GM23338 (cell line): ENCODE data around the gene CCDC38. TPM values are rescaled to one million over a fixed set of nuclear protein-coding genes. Genes with fewer than 3 reads are reported as not detected.
A peak's percentile ranks its signal among the peaks of the same experiment; 100 is the strongest.

Experiments used
- ATAC-seq: fragments of 200-7000 bp; cut with Tn5 transposase; 3 replicates; pipeline ENCODE4 v1.9.1; 2020
- DNase-seq: peaks from one replicate; pipeline ENCODE4 v3.0.0-alpha.2; 2015; ENCODE audit warnings: low spot score
- H2AFZ ChIP-seq: fragments of 200-600 bp; sonication (generic); 2 replicates; pipeline ENCODE4 v1.8.0; 2016; ENCODE audit warnings: antibody characterized with exemption, mild to moderate bottlenecking, moderate library complexity
- H3F3A ChIP-seq: fragments of 200-600 bp; sonication (generic); replicated peaks from 2 replicates; pipeline ENCODE4 v1.8.0; 2017; ENCODE audit warnings: antibody characterized with exemption, mixed run types, low read depth
- H3K27ac ChIP-seq: fragments of 200-600 bp; sonication (generic); 2 replicates; pipeline ENCODE4 v1.6.1; 2016; ENCODE audit warnings: low read depth
- H3K27me3 ChIP-seq: fragments of 200-600 bp; sonication (generic); 2 replicates; pipeline ENCODE4 v1.8.0; 2016; ENCODE audit warnings: mild to moderate bottlenecking, mixed run types, moderate library complexity; ENCODE audit not compliant: insufficient read depth
- H3K36me3 ChIP-seq: fragments of 200-600 bp; sonication (generic); 2 replicates; pipeline ENCODE4 v1.8.0; 2016; ENCODE audit warnings: mild to moderate bottlenecking; ENCODE audit not compliant: insufficient read depth
- H3K4me1 ChIP-seq: fragments of 200-600 bp; sonication (generic); 2 replicates; pipeline ENCODE4 v1.8.0; 2016; ENCODE audit warnings: mild to moderate bottlenecking, moderate library complexity; ENCODE audit not compliant: insufficient read depth
- H3K4me2 ChIP-seq: fragments of 200-600 bp; sonication (generic); 2 replicates; pipeline ENCODE4 v1.7.1; 2017; ENCODE audit warnings: mixed run types
- H3K4me3 ChIP-seq: fragments of 200-600 bp; sonication (generic); 2 replicates; pipeline ENCODE4 v1.6.1; 2016; ENCODE audit warnings: mixed run types
- H3K79me2 ChIP-seq: fragments of 200-600 bp; sonication (generic); replicated peaks from 2 replicates; pipeline ENCODE4 v1.8.0; 2017; ENCODE audit warnings: mild to moderate bottlenecking; ENCODE audit not compliant: insufficient read depth
- H3K9me2 ChIP-seq: fragments of 200-600 bp; sonication (generic); 2 replicates; pipeline ENCODE4 v1.8.0; 2017; ENCODE audit not compliant: insufficient read depth
- H4K20me1 ChIP-seq: fragments of 200-600 bp; sonication (generic); replicated peaks from 2 replicates; pipeline ENCODE4 v1.8.0; 2017; ENCODE audit warnings: mild to moderate bottlenecking; ENCODE audit not compliant: insufficient read depth
- H3K27ac Mint-ChIP-seq: 2 replicates; pipeline ENCODE4 v1.8.0; 2020; ENCODE audit warnings: inconsistent platforms, mild to moderate bottlenecking, moderate library complexity, mixed read lengths
- H3K27me3 Mint-ChIP-seq: 3 replicates; pipeline ENCODE4 v1.8.0; 2022; ENCODE audit warnings: low read depth, mild to moderate bottlenecking, moderate library complexity, mixed read lengths, inconsistent platforms; ENCODE audit not compliant: insufficient read depth, poor library complexity
- H3K36me3 Mint-ChIP-seq: 3 replicates; pipeline ENCODE4 v1.8.0; 2021; ENCODE audit warnings: low read depth, mild to moderate bottlenecking, inconsistent platforms, moderate library complexity, mixed read lengths
- H3K4me1 Mint-ChIP-seq: 3 replicates; pipeline ENCODE4 v1.8.0; 2020; ENCODE audit warnings: mild to moderate bottlenecking, inconsistent platforms, mixed read lengths
- H3K4me3 Mint-ChIP-seq: 3 replicates; pipeline ENCODE4 v1.8.0; 2021; ENCODE audit warnings: moderate library complexity, mild to moderate bottlenecking, inconsistent platforms, mixed read lengths
- H3K9me3 Mint-ChIP-seq: 3 replicates; pipeline ENCODE4 v1.8.0; 2020; ENCODE audit warnings: moderate library complexity, mild to moderate bottlenecking, inconsistent platforms, mixed read lengths
- ETS1 ChIP-seq: IDR thresholded peaks from 2 replicates; pipeline ENCODE4 v1.6.1; 2016; ENCODE audit warnings: antibody characterized with exemption
- EZH2phosphoT487 ChIP-seq: fragments of 200-600 bp; sonication (generic); IDR thresholded peaks from one replicate; pipeline ENCODE4 v1.8.1; 2018; ENCODE audit warnings: antibody characterized with exemption; ENCODE audit not compliant: unreplicated experiment
- NANOG ChIP-seq: IDR thresholded peaks from 2 replicates; pipeline ENCODE4 v1.6.1; 2016; ENCODE audit warnings: antibody characterized with exemption, borderline replicate concordance
- STAT1 ChIP-seq: IDR thresholded peaks from one replicate; pipeline ENCODE4 v1.6.1; 2016; ENCODE audit warnings: antibody characterized with exemption; ENCODE audit not compliant: unreplicated experiment
- ZNF462 ChIP-seq: fragments of 250-450 bp; sonication (Bioruptor Pico); IDR thresholded peaks from 2 replicates; pipeline ENCODE4 v1.5.0; 2020; ENCODE audit warnings: mild to moderate bottlenecking, moderate library complexity
- polyA plus RNA-seq: library from polyadenylated mRNA; unstranded; fragments of >200 nt; fragmentation: Nextera tagmentation; extraction: Ambion mirVana; gene quantifications from 2 replicates; pipeline ENCODE4 v1.2.1, GENCODE V29; 2016
- total RNA-seq: library from RNA; depleted of rRNA; stranded (reverse); fragments of >200 nt; shearing (Covaris generic); gene quantifications from 2 replicates; pipeline ENCODE4 v1.2.3, GENCODE V29; 2014

Gene CCDC38
- total and polyA plus RNA-seq, 2 experiments from 2014 or later = not detected

GRCh38 chr12:95967301-95967700 lies 24.9 kb upstream of the CCDC38 start (continued):
- TF ChIP-seq NANOG = no peak
- TF ChIP-seq ETS1 = no peak
- no peak for TF ChIP-seq EZH2phosphoT487
- TF ChIP-seq ZNF462 (CRISPR knock-in tag) = no peak

- no peaks in the 10 kb centered on the region for H3K36me3 ChIP-seq
- H3K27ac ChIP-seq = no peak overlapping the region
- peaks cover 11% of the 10 kb centered on the region for H3K36me3 Mint-ChIP-seq
- H3F3A ChIP-seq = no peaks in the 10 kb centered on the region
- 0 out of 2 replicates have a peak, but pooled peaks cover 3% of the 10 kb centered on the region for H3K4me1 ChIP-seq
- H3K4me3 Mint-ChIP-seq = no peak overlapping the region
- H3K4me2 ChIP-seq = no peak overlapping the region
- TF ChIP-seq NANOG = no peak
- TF ChIP-seq STAT1 = no peak
- no peaks in the 10 kb centered on the region for H3K79me2 ChIP-seq
- H3K27ac Mint-ChIP-seq = no peak overlapping the region
- no peak for DNase-seq
- peaks cover 11% of the 10 kb centered on the region for H3K4me1 Mint-ChIP-seq
- no peaks in the 10 kb centered on the region for H3K9me2 ChIP-seq
- H2AFZ ChIP-seq = peak overlapping the region; percentile 80
- ATAC-seq = no peak
- no peak overlapping the region for H3K4me3 ChIP-seq
- no peaks in the 10 kb centered on the region for H4K20me1 ChIP-seq
- H3K27me3 Mint-ChIP-seq = peaks cover 4% of the 10 kb centered on the region
- no peaks in the 10 kb centered on the region for H3K27me3 ChIP-seq
- H3K9me3 Mint-ChIP-seq = peaks cover 11% of the 10 kb centered on the region
Observed at GRCh38 chr12:95966287-95966870, 24.0 kb upstream of the CCDC38 start.
